KMS-11 (cell line): ENCODE measurements around the gene APIP.

Experiments used
- H2AFZ ChIP-seq: fragments of 200-600 bp; sonication (generic); 2 replicates; pipeline ENCODE4 v1.6.1; 2016; ENCODE audit warnings: antibody characterized with exemption, mixed run types, low read depth
- H3K27ac ChIP-seq: fragments of 200-600 bp; sonication (generic); 2 replicates; pipeline ENCODE4 v1.6.1; 2016; ENCODE audit warnings: mild to moderate bottlenecking, mixed run types
- H3K27me3 ChIP-seq: fragments of 200-600 bp; sonication (generic); 2 replicates; pipeline ENCODE4 v1.6.1; 2017; ENCODE audit warnings: mild to moderate bottlenecking, low read depth, mixed run types, moderate library complexity; ENCODE audit not compliant: insufficient read depth
- H3K36me3 ChIP-seq: fragments of 200-600 bp; sonication (generic); 2 replicates; pipeline ENCODE4 v1.6.1; 2017; ENCODE audit warnings: mild to moderate bottlenecking, mixed run types; ENCODE audit not compliant: insufficient read depth
- H3K4me1 ChIP-seq: fragments of 200-600 bp; sonication (generic); 2 replicates; pipeline ENCODE4 v1.6.1; 2016; ENCODE audit warnings: mild to moderate bottlenecking, low read depth, mixed run types; ENCODE audit not compliant: poor library complexity, severe bottlenecking
- H3K4me2 ChIP-seq: fragments of 200-600 bp; sonication (generic); 2 replicates; pipeline ENCODE4 v1.7.0; 2016; ENCODE audit warnings: mild to moderate bottlenecking, mixed run types
- H3K4me3 ChIP-seq: fragments of 200-600 bp; sonication (generic); IDR thresholded peaks from 2 replicates; pipeline ENCODE4 v1.6.1; 2017; ENCODE audit warnings: low read depth, low read length, mixed read lengths; ENCODE audit not compliant: insufficient read depth
- H3K79me2 ChIP-seq: fragments of 200-600 bp; sonication (generic); 2 replicates; pipeline ENCODE4 v1.6.1; 2016; ENCODE audit warnings: low read depth, mixed run types; ENCODE audit not compliant: insufficient read depth
- H3K9ac ChIP-seq: fragments of 200-600 bp; sonication (generic); 2 replicates; pipeline ENCODE4 v1.6.1; 2016; ENCODE audit warnings: mild to moderate bottlenecking, mixed run types
- H4K20me1 ChIP-seq: fragments of 200-600 bp; sonication (generic); 2 replicates; pipeline ENCODE4 v1.6.1; 2016; ENCODE audit warnings: mild to moderate bottlenecking, mixed run types; ENCODE audit not compliant: insufficient read depth
- TF ChIP-seq, protein P1 (sequence below): fragments of 200-600 bp; sonication (generic); conservative IDR thresholded peaks from 2 replicates; pipeline ENCODE4 v1.6.1; 2017; ENCODE audit warnings: low read depth, mild to moderate bottlenecking, antibody characterized with exemption, low read length, moderate library complexity, mixed read lengths

The APIP gene

GRCh38 chr11:34860518-34860917 is 55.7 kb downstream of the APIP start:
- Histone ChIP-seq H2AFZ (peak overlapping the region; percentile 53; the same call in 1 of the 2 replicates), H3K27ac (peak overlapping the region; percentile 99), H4K20me1 (no peaks in the 10 kb centered on the region), H3K36me3 (no peaks in the 10 kb centered on the region), H3K4me2 (peak overlapping the region; percentile 70), H3K9ac (peak overlapping the region; percentile 82), H3K4me1 (peaks cover 73% of the 10 kb centered on the region), H3K79me2 (no peaks in the 10 kb centered on the region), H3K4me3 (no peak overlapping the region), H3K27me3 (no peaks in the 10 kb centered on the region)
- TF ChIP-seq, protein P1, sequence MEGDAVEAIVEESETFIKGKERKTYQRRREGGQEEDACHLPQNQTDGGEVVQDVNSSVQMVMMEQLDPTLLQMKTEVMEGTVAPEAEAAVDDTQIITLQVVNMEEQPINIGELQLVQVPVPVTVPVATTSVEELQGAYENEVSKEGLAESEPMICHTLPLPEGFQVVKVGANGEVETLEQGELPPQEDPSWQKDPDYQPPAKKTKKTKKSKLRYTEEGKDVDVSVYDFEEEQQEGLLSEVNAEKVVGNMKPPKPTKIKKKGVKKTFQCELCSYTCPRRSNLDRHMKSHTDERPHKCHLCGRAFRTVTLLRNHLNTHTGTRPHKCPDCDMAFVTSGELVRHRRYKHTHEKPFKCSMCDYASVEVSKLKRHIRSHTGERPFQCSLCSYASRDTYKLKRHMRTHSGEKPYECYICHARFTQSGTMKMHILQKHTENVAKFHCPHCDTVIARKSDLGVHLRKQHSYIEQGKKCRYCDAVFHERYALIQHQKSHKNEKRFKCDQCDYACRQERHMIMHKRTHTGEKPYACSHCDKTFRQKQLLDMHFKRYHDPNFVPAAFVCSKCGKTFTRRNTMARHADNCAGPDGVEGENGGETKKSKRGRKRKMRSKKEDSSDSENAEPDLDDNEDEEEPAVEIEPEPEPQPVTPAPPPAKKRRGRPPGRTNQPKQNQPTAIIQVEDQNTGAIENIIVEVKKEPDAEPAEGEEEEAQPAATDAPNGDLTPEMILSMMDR = no peak

GRCh38 chr11:34860034-34860433 is 56.1 kb downstream of the APIP start:
- Histone ChIP-seq H3K79me2 (no peaks in the 10 kb centered on the region), H2AFZ (peak overlapping the region; percentile 53; the same call in 1 of the 2 replicates), H3K36me3 (no peaks in the 10 kb centered on the region), H3K4me2 (peak overlapping the region; percentile 70), H3K27me3 (no peaks in the 10 kb centered on the region), H3K27ac (peak overlapping the region; percentile 99), H4K20me1 (no peaks in the 10 kb centered on the region), H3K4me3 (no peak overlapping the region), H3K4me1 (peaks cover 78% of the 10 kb centered on the region), H3K9ac (peak overlapping the region; percentile 82)
- TF ChIP-seq, protein P1 = no peak

- Histone ChIP-seq H3K4me1 (peaks cover 83% of the 10 kb centered on the region), H3K4me3 (no peak overlapping the region), H2AFZ (peak overlapping the region; percentile 6; the same call in 1 of the 2 replicates), H3K27ac (peak overlapping the region; percentile 99), H3K4me2 (peak overlapping the region; percentile 70), H4K20me1 (no peaks in the 10 kb centered on the region), H3K27me3 (no peaks in the 10 kb centered on the region), H3K36me3 (no peaks in the 10 kb centered on the region), H3K9ac (peak overlapping the region; percentile 82), H3K79me2 (no peaks in the 10 kb centered on the region)
- TF ChIP-seq, protein P1 = no peak
These were observed 56.7 kb downstream of the APIP start for GRCh38 chr11:34859496-34859895.

DNA sequence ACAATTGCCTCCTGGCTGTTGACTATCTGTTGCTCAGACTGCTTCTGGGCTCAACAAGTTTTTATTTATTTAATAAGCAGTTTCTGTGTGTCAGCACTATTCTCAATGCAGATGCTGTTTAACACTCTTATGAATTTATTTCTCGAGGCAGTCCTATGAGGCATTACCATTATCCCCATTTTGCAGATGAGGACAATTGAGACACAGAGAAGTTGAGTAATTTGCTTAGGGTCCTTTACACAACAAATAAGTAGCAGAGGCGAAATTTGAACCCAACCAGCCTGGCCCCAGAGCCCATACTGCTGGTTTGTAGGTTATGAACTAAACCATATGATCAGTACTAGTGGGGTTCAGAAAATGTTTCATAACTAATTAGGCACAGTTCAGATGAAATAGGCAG is 58.7 kb downstream of the APIP start:
- Histone ChIP-seq H3K36me3 (no peaks in the 10 kb centered on the region), H3K9ac (no peak overlapping the region), H3K4me1 (peaks cover 82% of the 10 kb centered on the region), H3K4me2 (peak overlapping the region; percentile 70), H3K4me3 (no peak overlapping the region), H3K79me2 (no peaks in the 10 kb centered on the region), H3K27me3 (no peaks in the 10 kb centered on the region), H2AFZ (0 out of 2 replicates have a peak overlapping the region, but pooled peaks have one; percentile 2), H3K27ac (peak overlapping the region; percentile 99), H4K20me1 (no peaks in the 10 kb centered on the region)
- TF ChIP-seq, protein P1 = no peak
